Fibroblast of pulmonary artery (primary cell): ENCODE data around the gene FBXL17.

Source experiments
- DNase-seq: peaks from one replicate; pipeline ENCODE4 v3.0.0-alpha.2; 2010; ENCODE audit warnings: low read depth
- H3K4me3 ChIP-seq: replicated peaks from 2 replicates; pipeline ENCODE4 v1.5.1; 2011; ENCODE audit warnings: low read depth, mild to moderate bottlenecking, control low read depth, low read length, moderate library complexity
- TF ChIP-seq, protein P1 (sequence below): IDR thresholded peaks from 2 replicates; pipeline ENCODE4 v1.5.1; 2011; ENCODE audit warnings: mild to moderate bottlenecking, control low read depth, low read length, inconsistent platforms; ENCODE audit errors: missing control alignments

FBXL17 gene

DNA sequence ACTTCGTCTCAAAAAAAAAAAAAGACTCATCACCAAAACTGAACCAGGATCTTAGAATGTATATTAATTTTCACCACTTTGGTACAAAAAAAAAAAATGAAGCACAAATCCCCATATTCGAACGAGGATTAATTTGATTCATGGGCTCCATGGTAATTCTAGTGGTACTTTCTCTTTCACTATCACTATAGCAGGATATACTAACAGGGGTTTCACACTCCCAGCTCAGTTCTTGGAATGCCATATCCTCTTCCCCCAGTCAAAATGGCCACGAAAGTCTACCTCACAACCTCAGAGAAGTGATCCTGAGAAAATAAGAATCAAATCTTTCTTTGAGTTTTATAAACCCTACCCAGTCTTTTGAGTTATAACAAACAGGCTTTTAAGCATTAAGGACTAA is 235.7 kb downstream of the FBXL17 start:
- no peak overlapping the region for H3K4me3 ChIP-seq
- no peak for DNase-seq
- TF ChIP-seq, protein P1, sequence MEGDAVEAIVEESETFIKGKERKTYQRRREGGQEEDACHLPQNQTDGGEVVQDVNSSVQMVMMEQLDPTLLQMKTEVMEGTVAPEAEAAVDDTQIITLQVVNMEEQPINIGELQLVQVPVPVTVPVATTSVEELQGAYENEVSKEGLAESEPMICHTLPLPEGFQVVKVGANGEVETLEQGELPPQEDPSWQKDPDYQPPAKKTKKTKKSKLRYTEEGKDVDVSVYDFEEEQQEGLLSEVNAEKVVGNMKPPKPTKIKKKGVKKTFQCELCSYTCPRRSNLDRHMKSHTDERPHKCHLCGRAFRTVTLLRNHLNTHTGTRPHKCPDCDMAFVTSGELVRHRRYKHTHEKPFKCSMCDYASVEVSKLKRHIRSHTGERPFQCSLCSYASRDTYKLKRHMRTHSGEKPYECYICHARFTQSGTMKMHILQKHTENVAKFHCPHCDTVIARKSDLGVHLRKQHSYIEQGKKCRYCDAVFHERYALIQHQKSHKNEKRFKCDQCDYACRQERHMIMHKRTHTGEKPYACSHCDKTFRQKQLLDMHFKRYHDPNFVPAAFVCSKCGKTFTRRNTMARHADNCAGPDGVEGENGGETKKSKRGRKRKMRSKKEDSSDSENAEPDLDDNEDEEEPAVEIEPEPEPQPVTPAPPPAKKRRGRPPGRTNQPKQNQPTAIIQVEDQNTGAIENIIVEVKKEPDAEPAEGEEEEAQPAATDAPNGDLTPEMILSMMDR, result no peak

- no peak overlapping the region for H3K4me3 ChIP-seq
- no peak for DNase-seq
- TF ChIP-seq, protein P1, result no peak
These were observed 236.5 kb downstream of the FBXL17 start for GRCh38 chr5:108145351-108145750.

DNA sequence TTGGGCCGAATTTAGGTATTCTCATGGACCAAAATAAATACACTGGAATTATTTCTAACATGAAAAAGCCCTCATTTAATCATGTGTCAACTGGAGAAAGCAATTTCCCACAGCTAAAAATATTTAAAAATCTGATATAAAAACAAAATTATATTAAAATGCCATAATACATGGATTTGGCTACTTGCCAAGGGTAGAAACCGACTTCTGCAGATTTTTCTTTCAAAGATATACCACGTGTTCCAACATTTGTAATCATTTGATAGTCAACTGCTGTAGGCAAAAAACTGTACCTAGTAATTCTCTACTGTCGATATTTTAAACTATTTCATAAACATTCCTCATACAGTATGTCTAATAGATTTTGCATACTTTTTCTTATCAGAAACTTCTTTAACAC is 237.6 kb downstream of the FBXL17 start:
- TF ChIP-seq, protein P1, result no peak
- DNase-seq, result no peak
- H3K4me3 ChIP-seq, result no peak overlapping the region

- peak; percentile 60 for DNase-seq
- TF ChIP-seq, protein P1, result no peak
- no peak overlapping the region for H3K4me3 ChIP-seq
These were observed 238.3 kb downstream of the FBXL17 start for GRCh38 chr5:108143581-108143980.

GRCh38 chr5:108141676-108142075 is 240.2 kb downstream of the FBXL17 start:
- no peak for DNase-seq
- no peak overlapping the region for H3K4me3 ChIP-seq
- TF ChIP-seq, protein P1, result no peak

- TF ChIP-seq, protein P1, result no peak
- H3K4me3 ChIP-seq, result no peak overlapping the region
- DNase-seq, result no peak
These were observed 245.4 kb downstream of the FBXL17 start for GRCh38 chr5:108136493-108136892.

DNA sequence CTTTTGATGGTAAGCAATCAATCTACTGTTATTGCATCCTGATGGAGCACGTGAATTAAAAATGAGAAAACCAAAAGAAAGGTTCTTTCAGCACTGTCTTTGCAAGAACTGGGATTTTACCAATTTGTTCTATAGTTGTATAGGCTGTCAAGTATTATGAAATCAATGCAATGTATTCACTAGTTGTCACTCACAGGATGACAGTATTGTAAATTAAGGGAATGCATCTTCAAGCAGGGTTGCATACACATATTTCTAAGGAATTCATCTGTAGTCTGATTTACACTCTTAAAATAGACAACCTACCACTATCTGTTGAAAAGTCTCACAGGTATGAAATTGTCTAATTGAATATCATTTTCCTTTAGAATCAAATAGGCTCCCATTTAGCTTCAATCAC is 252.8 kb downstream of the FBXL17 start:
- TF ChIP-seq, protein P1, result no peak
- H3K4me3 ChIP-seq, result no peak overlapping the region
- no peak for DNase-seq
